ENCODE results near the gene HOXC9.

The HOXC9 gene

DNA sequence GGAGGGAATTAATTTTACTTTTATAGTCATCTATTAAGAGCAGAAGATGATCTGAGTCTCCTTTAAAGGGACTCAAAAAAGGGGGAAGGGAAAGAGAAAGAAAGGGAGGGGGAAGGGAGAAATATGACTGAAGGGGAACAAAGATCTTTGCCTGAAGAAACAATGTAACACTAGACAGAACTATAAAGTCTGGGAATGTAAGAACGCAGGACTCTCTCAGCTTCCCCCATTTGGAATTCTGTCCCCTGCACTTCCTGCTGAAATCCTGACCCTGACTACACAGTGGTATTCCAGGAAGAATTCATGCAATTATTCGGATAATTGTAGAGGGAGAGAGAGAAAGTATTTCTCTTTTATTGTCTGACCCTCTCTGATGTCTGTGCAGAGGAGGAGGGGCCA is 35.6 kb upstream of the HOXC9 start:
- TF ChIP-seq, protein P1, sequence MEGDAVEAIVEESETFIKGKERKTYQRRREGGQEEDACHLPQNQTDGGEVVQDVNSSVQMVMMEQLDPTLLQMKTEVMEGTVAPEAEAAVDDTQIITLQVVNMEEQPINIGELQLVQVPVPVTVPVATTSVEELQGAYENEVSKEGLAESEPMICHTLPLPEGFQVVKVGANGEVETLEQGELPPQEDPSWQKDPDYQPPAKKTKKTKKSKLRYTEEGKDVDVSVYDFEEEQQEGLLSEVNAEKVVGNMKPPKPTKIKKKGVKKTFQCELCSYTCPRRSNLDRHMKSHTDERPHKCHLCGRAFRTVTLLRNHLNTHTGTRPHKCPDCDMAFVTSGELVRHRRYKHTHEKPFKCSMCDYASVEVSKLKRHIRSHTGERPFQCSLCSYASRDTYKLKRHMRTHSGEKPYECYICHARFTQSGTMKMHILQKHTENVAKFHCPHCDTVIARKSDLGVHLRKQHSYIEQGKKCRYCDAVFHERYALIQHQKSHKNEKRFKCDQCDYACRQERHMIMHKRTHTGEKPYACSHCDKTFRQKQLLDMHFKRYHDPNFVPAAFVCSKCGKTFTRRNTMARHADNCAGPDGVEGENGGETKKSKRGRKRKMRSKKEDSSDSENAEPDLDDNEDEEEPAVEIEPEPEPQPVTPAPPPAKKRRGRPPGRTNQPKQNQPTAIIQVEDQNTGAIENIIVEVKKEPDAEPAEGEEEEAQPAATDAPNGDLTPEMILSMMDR (conservative IDR thresholded peaks at IDR 0.05; ENCODE audit: low read length): no peak
- no peak for TF ChIP-seq EZH2phosphoT487 (IDR thresholded peaks at IDR 0.05; ENCODE audit: borderline replicate concordance)
- Histone ChIP-seq H3K79me2 (ENCODE audit: insufficient read depth, low read length) (peaks cover 16% of the 10 kb centered on the region), H3K4me2 (ENCODE audit: low read depth, low read length, poor library complexity, severe bottlenecking) (peak overlapping the region; percentile 78), H3K9ac (ENCODE audit: low read depth, low read length, poor library complexity, severe bottlenecking) (no peak overlapping the region), H3K4me3 (ENCODE audit: low read length, poor library complexity, severe bottlenecking) (peak overlapping the region; percentile 86), H3K4me1 (ENCODE audit: insufficient read depth, low read length, poor library complexity, severe bottlenecking) (peaks cover 36% of the 10 kb centered on the region), H3K9me2 (replicated peaks; ENCODE audit: low read depth, low read length) (no peaks in the 10 kb centered on the region), H3K9me3 (ENCODE audit: insufficient read depth, low read depth, low read length) (no peaks in the 10 kb centered on the region), H2AFZ (ENCODE audit: low read length) (no peak overlapping the region), H3F3A (ENCODE audit: low read depth) (0 out of 2 replicates have a peak, but pooled peaks cover 3% of the 10 kb centered on the region), H4K20me1 (ENCODE audit: insufficient read depth, low read length, poor library complexity, severe bottlenecking) (no peaks in the 10 kb centered on the region), H3K27me3 (ENCODE audit: insufficient read depth, low read length, poor library complexity, severe bottlenecking) (no peaks in the 10 kb centered on the region), H3K36me3 (ENCODE audit: insufficient read depth, low read length) (no peaks in the 10 kb centered on the region)

DNA sequence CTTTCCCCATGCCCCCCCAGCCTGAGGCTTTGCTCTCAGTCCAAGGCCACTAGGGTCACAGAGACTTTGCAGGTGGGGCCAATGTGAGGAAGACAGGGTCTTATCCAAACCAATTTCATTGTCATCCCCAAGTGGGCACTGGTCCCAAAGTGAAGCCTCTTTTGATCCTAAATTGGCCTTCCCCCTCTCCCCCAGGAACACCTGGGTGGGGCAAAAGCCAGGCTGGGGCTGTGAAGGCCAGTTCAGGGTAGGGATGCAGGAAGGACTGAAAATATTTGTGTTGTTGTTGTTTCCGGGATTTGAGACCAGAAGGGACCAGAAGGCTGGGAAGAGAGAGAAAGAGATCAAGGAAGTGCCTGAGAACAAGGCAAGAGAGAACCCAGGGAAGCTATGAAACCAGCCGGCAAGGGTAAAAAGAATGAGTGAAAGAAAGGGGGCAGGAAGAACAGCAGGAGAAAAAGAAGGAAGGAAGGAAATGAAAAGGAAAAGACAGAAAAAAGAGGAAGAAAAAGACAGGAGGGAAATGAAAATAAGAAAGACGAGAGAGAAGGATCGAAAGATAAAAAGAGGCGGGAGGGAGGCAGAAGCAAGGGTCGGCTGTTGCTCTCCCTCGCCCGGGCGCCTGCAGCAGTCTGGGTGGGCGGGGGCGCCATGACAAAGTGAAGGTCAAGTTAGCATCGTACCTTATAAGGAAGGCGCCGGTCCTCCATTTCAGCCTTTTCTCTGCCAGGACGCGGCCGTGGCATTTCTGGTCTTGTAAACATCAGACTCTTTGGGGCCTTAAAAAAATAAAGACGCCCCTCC is 34.5 kb upstream of the HOXC9 start:
- no peaks in the 10 kb centered on the region for H4K20me1 ChIP-seq (ENCODE audit: insufficient read depth, low read length, poor library complexity, severe bottlenecking)
- no peaks in the 10 kb centered on the region for H3K9me3 ChIP-seq (ENCODE audit: insufficient read depth, low read depth, low read length)
- H3K4me2 ChIP-seq (ENCODE audit: low read depth, low read length, poor library complexity, severe bottlenecking): peak overlapping the region; percentile 78
- peaks cover 16% of the 10 kb centered on the region for H3K79me2 ChIP-seq (ENCODE audit: insufficient read depth, low read length)
- no peaks in the 10 kb centered on the region for H3K27me3 ChIP-seq (ENCODE audit: insufficient read depth, low read length, poor library complexity, severe bottlenecking)
- no peak for TF ChIP-seq EZH2phosphoT487 (IDR thresholded peaks at IDR 0.05; ENCODE audit: borderline replicate concordance)
- TF ChIP-seq, protein P1 (conservative IDR thresholded peaks at IDR 0.05; ENCODE audit: low read length): no peak
- H3K36me3 ChIP-seq (ENCODE audit: insufficient read depth, low read length): no peaks in the 10 kb centered on the region
- no peaks in the 10 kb centered on the region for H3K9me2 ChIP-seq (replicated peaks; ENCODE audit: low read depth, low read length)
- peaks cover 31% of the 10 kb centered on the region for H3K4me1 ChIP-seq (ENCODE audit: insufficient read depth, low read length, poor library complexity, severe bottlenecking)
- H3K4me3 ChIP-seq (ENCODE audit: low read length, poor library complexity, severe bottlenecking): peak overlapping the region; percentile 86
- H3K9ac ChIP-seq (ENCODE audit: low read depth, low read length, poor library complexity, severe bottlenecking): peak overlapping the region; percentile 81
- H3F3A ChIP-seq (ENCODE audit: low read depth): no peaks in the 10 kb centered on the region
- peak overlapping the region; percentile 83 for H2AFZ ChIP-seq (ENCODE audit: low read length)

- no peaks in the 10 kb centered on the region for H3K27me3 ChIP-seq (ENCODE audit: insufficient read depth, low read length, poor library complexity, severe bottlenecking)
- H3K36me3 ChIP-seq (ENCODE audit: insufficient read depth, low read length): no peaks in the 10 kb centered on the region
- H3K79me2 ChIP-seq (ENCODE audit: insufficient read depth, low read length): peaks cover 16% of the 10 kb centered on the region
- peak overlapping the region; percentile 81 for H3K9ac ChIP-seq (ENCODE audit: low read depth, low read length, poor library complexity, severe bottlenecking)
- no peaks in the 10 kb centered on the region for H3F3A ChIP-seq (ENCODE audit: low read depth)
- H3K4me3 ChIP-seq (ENCODE audit: low read length, poor library complexity, severe bottlenecking): peak overlapping the region; percentile 86
- no peak for TF ChIP-seq EZH2phosphoT487 (IDR thresholded peaks at IDR 0.05; ENCODE audit: borderline replicate concordance)
- TF ChIP-seq, protein P1 (conservative IDR thresholded peaks at IDR 0.05; ENCODE audit: low read length): no peak
- H3K9me3 ChIP-seq (ENCODE audit: insufficient read depth, low read depth, low read length): no peaks in the 10 kb centered on the region
- H3K9me2 ChIP-seq (replicated peaks; ENCODE audit: low read depth, low read length): no peaks in the 10 kb centered on the region
- peak overlapping the region; percentile 78 for H3K4me2 ChIP-seq (ENCODE audit: low read depth, low read length, poor library complexity, severe bottlenecking)
- no peaks in the 10 kb centered on the region for H4K20me1 ChIP-seq (ENCODE audit: insufficient read depth, low read length, poor library complexity, severe bottlenecking)
- peak overlapping the region; percentile 83 for H2AFZ ChIP-seq (ENCODE audit: low read length)
- H3K4me1 ChIP-seq (ENCODE audit: insufficient read depth, low read length, poor library complexity, severe bottlenecking): peaks cover 31% of the 10 kb centered on the region
These were observed 33.9 kb upstream of the HOXC9 start for GRCh38 chr12:53966085-53966384.

Measured in Loucy (cell line).